Upper lobe of left lung (tissue), 6 donors: Measurements from ENCODE around the gene ISLR. TPM values are rescaled to one million over a fixed set of nuclear protein-coding genes. Genes with fewer than 3 reads are reported as not detected.

Experiments used
- ATAC-seq, 2 donors: fragments of 200-7000 bp; cut with Tn5 transposase; one replicate each; pipeline ENCODE4 v1.9.1; 2022; ENCODE audit warnings: mild to moderate bottlenecking in 2 of 2, moderate library complexity in 2 of 2; ENCODE audit not compliant: low FRiP score in 2 of 2
- DNase-seq, 2 donors: peaks; one replicate each; pipeline ENCODE4 v3.0.0-alpha.2; 2019 to 2020
- H3K27ac ChIP-seq, 4 donors: fragments of 200-600 bp; sonication (generic); one replicate each; pipeline ENCODE4 v1.5.1; 2016 to 2019
- H3K27me3 ChIP-seq, 4 donors: fragments of 200-600 bp; sonication (generic); one replicate each; pipeline ENCODE4 v1.5.1; 2017 to 2019
- H3K36me3 ChIP-seq, 4 donors: fragments of 200-600 bp; sonication (generic); one replicate each; pipeline ENCODE4 v1.5.1; 2016 to 2019
- H3K4me1 ChIP-seq, 4 donors: fragments of 200-600 bp; sonication (generic); one replicate each; pipeline ENCODE4 v1.5.1; 2018 to 2019
- H3K4me3 ChIP-seq, 4 donors: fragments of 200-600 bp; sonication (generic); one replicate each; pipeline ENCODE4 v1.5.1; 2017 to 2019; ENCODE audit warnings: mild to moderate bottlenecking in 2 of 4, moderate library complexity in 1 of 4
- H3K9me3 ChIP-seq, 4 donors: fragments of 200-600 bp; sonication (generic); one replicate each; pipeline ENCODE4 v1.5.1; 2018 to 2019
- EP300 ChIP-seq, 4 donors: sonication (generic); formaldehyde crosslinking; IDR thresholded peaks; one replicate each; pipeline ENCODE4 v1.5.1; 2017; ENCODE audit warnings: antibody characterized with exemption in 4 of 4, control low read depth in 2 of 4
- POLR2A ChIP-seq, 4 donors: fragments of 450-650 bp; IDR thresholded peaks; one replicate each; pipeline ENCODE4 v1.5.1; 2016 to 2017; ENCODE audit warnings: antibody characterized with exemption in 4 of 4, mild to moderate bottlenecking in 2 of 4
- POLR2AphosphoS5 ChIP-seq, 2 donors: sonication (generic); formaldehyde crosslinking; IDR thresholded peaks; one replicate each; pipeline ENCODE4 v1.5.1; 2017; ENCODE audit warnings: antibody characterized with exemption in 2 of 2
- WGBS, 2 donors: methylation state at CpG; one replicate each; pipeline ENCODE4 v1.1.5; 2017 to 2018; 5-methylcytosine and 5-hydroxymethylcytosine counted together
- total RNA-seq, 6 donors: library from RNA; depleted of rRNA in 4 of 6; stranded (reverse); fragments of >200 nt in 4 of 6; gene quantifications; one replicate each; pipeline versions ENCODE4 v1.1.0 to v1.2.1, GENCODE V29; 2016 to 2021
- TF ChIP-seq, protein P1 (sequence below), 6 experiments: fragments of 450-650 bp in 4 of 6; fragments of 200-600 bp in 2 of 6; sonication (generic) in 2 of 6; IDR thresholded peaks; one replicate each; pipeline ENCODE4 v1.5.1; 2016 to 2019; ENCODE audit warnings: antibody characterized with exemption in 6 of 6
- donor health status: DM: no; HTN: no; CAD: no; lungs with moderate emphysema.
- donor health status: DM: no; HTN: yes; CAD: no; lungs with severe emphysema.

ISLR gene
- total RNA-seq, 6 donors from 2014 or later, result 11.5 to 48.4 (median 21.3) TPM

DNA sequence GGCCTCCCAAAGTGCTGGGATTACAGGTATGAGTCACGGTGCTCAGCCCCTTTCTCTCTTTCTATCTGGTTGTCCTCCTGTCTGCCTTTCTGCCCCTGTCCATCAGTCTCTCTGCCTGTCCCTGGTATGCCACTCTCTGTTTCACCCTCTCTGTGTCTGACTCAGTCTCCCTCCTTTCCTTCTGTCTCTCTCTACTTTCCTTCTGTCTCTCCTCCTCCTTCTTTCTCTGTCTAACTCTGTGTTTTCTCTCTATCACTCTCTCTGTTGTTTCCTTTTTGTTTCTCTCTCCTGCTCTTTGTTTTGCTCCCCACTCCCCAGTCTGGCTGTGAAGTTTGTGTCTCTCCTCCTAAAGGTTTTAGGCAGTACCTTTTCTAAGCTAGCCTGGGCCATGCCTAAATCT lies 38.1 kb downstream of the ISLR start:
- H3K4me1 ChIP-seq, result peaks cover 0 to 6% (median 2%) of the 10 kb centered on the region in 4 donors
- 85 to 100% methylated on average over 1 of the region's 1 CpG for WGBS, 2 donors
- H3K36me3 ChIP-seq, result no peaks in the 10 kb centered on the region
- no peak overlapping the region for H3K27ac ChIP-seq
- TF ChIP-seq, protein P1, sequence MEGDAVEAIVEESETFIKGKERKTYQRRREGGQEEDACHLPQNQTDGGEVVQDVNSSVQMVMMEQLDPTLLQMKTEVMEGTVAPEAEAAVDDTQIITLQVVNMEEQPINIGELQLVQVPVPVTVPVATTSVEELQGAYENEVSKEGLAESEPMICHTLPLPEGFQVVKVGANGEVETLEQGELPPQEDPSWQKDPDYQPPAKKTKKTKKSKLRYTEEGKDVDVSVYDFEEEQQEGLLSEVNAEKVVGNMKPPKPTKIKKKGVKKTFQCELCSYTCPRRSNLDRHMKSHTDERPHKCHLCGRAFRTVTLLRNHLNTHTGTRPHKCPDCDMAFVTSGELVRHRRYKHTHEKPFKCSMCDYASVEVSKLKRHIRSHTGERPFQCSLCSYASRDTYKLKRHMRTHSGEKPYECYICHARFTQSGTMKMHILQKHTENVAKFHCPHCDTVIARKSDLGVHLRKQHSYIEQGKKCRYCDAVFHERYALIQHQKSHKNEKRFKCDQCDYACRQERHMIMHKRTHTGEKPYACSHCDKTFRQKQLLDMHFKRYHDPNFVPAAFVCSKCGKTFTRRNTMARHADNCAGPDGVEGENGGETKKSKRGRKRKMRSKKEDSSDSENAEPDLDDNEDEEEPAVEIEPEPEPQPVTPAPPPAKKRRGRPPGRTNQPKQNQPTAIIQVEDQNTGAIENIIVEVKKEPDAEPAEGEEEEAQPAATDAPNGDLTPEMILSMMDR (IDR thresholded peaks at IDR 0.05), result no peak
- no peak for TF ChIP-seq POLR2AphosphoS5 (IDR thresholded peaks at IDR 0.05)
- no peak overlapping the region for H3K4me3 ChIP-seq
- H3K9me3 ChIP-seq, result no peaks in the 10 kb centered on the region
- no peaks in the 10 kb centered on the region for H3K27me3 ChIP-seq
- DNase-seq, result no peak
- no peak for ATAC-seq

DNA sequence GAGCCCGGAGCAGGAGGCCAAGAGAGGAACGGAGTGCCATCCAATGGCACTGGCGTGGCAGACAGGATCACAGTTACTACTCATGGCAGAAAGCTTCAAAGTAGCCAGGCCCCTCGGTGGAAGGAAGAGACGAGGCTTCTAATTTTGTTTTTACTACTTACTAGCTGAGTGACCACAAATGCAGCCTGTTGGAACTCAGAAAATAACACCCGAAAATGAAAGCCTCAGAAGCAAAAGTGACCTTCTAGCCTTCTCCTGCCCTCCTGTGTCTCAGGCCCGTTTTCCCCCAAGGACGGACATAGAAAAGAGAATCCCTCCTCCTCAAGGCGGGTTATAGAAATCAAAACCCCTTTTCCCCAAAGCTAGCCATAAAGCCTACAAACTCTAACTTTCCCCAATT lies 39.0 kb downstream of the ISLR start:
- TF ChIP-seq, protein P1 (IDR thresholded peaks at IDR 0.05), result no peak
- TF ChIP-seq POLR2AphosphoS5 (IDR thresholded peaks at IDR 0.05) (no peak), EP300 (IDR thresholded peaks at IDR 0.05) (no peak), POLR2A (IDR thresholded peaks at IDR 0.05) (no peak)
- no peak overlapping the region for H3K27ac ChIP-seq
- WGBS, 2 donors, result 89 to 95% methylated on average over 9 of the region's 9 CpGs

DNA sequence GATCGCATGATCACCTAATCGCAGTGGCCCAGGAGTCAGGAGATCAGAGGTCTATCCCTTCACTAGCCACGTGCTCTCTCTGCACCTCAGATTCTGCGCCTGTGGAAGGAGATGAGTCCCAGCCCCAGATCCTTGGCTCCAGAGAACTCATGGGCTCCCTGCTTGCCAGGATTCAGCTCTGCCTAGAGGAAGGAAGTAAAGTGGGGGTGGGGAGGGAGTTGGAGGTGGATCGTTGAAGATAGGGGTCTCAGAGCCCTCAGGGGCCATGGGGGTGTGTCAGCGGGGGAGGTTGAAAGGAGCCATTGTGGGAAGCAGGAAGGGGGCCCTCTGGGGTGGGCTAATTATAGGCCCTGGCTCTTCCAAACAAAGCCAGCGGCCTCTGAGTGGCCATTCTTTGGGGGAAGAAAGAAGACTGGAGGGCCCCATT lies 40.4 kb downstream of the ISLR start:
- no peak overlapping the region for H3K4me3 ChIP-seq
- no peaks in the 10 kb centered on the region for H3K27me3 ChIP-seq
- no peaks in the 10 kb centered on the region for H3K36me3 ChIP-seq
- H3K27ac ChIP-seq, result no peak overlapping the region
- WGBS, 2 donors, result 45 to 55% methylated on average over 5 to 7 of the region's 7 CpGs
- no peaks in the 10 kb centered on the region for H3K9me3 ChIP-seq
- TF ChIP-seq, protein P1 (IDR thresholded peaks at IDR 0.05), result no peak
- no peak for TF ChIP-seq POLR2A (IDR thresholded peaks at IDR 0.05)
- no peak for TF ChIP-seq POLR2AphosphoS5 (IDR thresholded peaks at IDR 0.05)
- ATAC-seq (no peak), DNase-seq (no peak)
- H3K4me1 ChIP-seq, result peaks cover 0 to 6% (median 2%) of the 10 kb centered on the region in 4 donors

More for the DNA sequence above, 39.0 kb downstream of the ISLR start:
- H3K4me1 ChIP-seq, result peaks cover 0 to 6% (median 2%) of the 10 kb centered on the region in 4 donors
- no peak overlapping the region for H3K4me3 ChIP-seq
- no peak for ATAC-seq
- H3K27me3 ChIP-seq, result no peaks in the 10 kb centered on the region
- no peaks in the 10 kb centered on the region for H3K9me3 ChIP-seq
- DNase-seq, result no peak
- H3K36me3 ChIP-seq, result no peaks in the 10 kb centered on the region

DNA sequence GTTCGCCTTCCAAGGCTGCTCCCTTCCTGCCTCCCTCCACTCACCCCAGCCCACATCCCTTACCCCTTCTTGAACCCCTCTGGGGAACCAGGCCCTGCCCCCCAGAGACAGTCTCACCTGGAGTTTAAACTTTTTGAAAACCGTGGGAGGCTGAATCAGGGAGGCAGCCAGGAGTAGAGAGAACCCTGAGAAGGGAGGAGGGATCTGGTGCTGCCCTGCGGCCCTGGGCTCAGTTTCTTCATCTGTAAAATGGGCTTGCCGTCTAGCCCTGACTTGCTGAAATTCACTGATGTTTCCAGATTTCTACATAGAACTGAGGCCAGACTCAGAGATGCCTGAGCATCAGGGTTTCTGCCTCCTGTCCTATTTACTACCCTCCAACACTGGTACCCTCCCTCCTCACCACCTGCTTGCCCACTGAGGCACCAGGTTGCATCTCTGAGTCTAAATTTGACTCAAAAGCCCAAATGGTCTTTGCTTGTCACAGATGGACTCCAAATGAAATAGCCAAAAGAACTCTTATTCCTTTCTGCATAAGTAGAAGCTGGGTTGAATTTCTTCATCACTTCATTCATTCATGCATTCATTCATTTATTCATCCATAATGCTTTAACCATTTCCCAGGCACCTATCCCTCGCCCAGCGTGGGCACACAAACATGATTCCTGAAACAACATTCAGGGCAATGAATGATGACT lies 41.0 kb downstream of the ISLR start:
- WGBS, 2 donors, result 79 to 83% methylated on average over 6 of the region's 6 CpGs
- Histone ChIP-seq H3K27ac (no peak overlapping the region), H3K4me1 (peaks cover 0 to 6% (median 2%) of the 10 kb centered on the region in 4 donors), H3K36me3 (no peaks in the 10 kb centered on the region), H3K27me3 (no peaks in the 10 kb centered on the region), H3K9me3 (no peaks in the 10 kb centered on the region), H3K4me3 (no peak overlapping the region)
- ATAC-seq (no peak), DNase-seq (no peak)
- TF ChIP-seq, protein P1 (IDR thresholded peaks at IDR 0.05), result no peak
- TF ChIP-seq POLR2AphosphoS5 (IDR thresholded peaks at IDR 0.05) (no peak), EP300 (IDR thresholded peaks at IDR 0.05) (no peak), POLR2A (IDR thresholded peaks at IDR 0.05) (no peak)

DNA sequence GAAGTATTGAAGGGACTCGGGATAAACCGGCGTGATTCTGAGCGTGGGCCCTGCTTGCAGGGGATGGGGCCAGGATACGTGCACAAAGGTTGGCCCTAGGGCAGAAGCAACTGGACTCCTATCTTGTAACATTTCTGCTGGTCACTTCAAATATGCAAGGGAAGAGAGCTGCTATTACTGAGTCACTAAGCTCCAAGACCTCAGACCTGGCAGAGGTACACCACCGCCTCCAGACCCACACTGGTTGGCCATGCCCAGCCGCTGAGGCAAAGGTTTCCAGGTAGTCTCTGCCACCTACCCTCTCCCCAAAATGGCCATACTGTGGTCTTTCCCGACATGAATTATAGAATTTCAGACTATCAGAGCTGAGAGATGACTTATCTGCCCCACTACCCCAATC lies 42.4 kb downstream of the ISLR start:
- Histone ChIP-seq H3K27ac (no peak overlapping the region), H3K9me3 (no peaks in the 10 kb centered on the region), H3K4me3 (no peak overlapping the region), H3K27me3 (no peaks in the 10 kb centered on the region), H3K36me3 (no peaks in the 10 kb centered on the region), H3K4me1 (peaks cover 0 to 6% (median 2%) of the 10 kb centered on the region in 4 donors)
- TF ChIP-seq POLR2A (IDR thresholded peaks at IDR 0.05), result no peak
- no peak for TF ChIP-seq EP300 (IDR thresholded peaks at IDR 0.05)
- TF ChIP-seq, protein P1 (IDR thresholded peaks at IDR 0.05), result no peak
- TF ChIP-seq POLR2AphosphoS5 (IDR thresholded peaks at IDR 0.05), result no peak
- 82 to 89% methylated on average over 8 of the region's 8 CpGs for WGBS, 2 donors
- ATAC-seq (no peak), DNase-seq (no peak)
